A673 (cell line): ENCODE results near the gene TRA2A. TPM values are rescaled to one million over a fixed set of nuclear protein-coding genes. Genes with fewer than 3 reads are reported as not detected.

Experiments used
- BruUV-seq: library from RNA; stranded (reverse); fragments of 400-500 nt; replicated peaks from 2 replicates; lab custom pipeline; 2021; lab: Mats Ljungman, UMichigan
- CTCF ChIA-PET: fragments of 300-600 bp; sonication (Branson Sonifier 250); formaldehyde crosslinking; loops from one replicate; lab custom pipeline; 2022; ENCODE audit warnings: antibody characterized with exemption; lab: Charles Lee
- POLR2A ChIA-PET: fragments of 300-600 bp; sonication (Branson Sonifier 250); formaldehyde crosslinking; loops from one replicate; lab custom pipeline; 2022; ENCODE audit warnings: antibody characterized with exemption; ENCODE audit not compliant: low non-redundant PET; lab: Charles Lee
- DNase-seq: peaks from one replicate; pipeline ENCODE4 v3.0.0-alpha.2; 2015; ENCODE audit warnings: low spot score
- H3K27ac ChIP-seq: fragments of 200-600 bp; sonication (generic); 2 replicates; pipeline ENCODE4 v1.5.1; 2016; ENCODE audit warnings: mixed run types, low read depth, mild to moderate bottlenecking, mixed read lengths, antibody characterized with exemption, low read length; ENCODE audit not compliant: poor library complexity, severe bottlenecking
- H3K27me3 ChIP-seq: fragments of 200-600 bp; sonication (generic); replicated peaks from 2 replicates; pipeline ENCODE4 v1.6.1; 2017; ENCODE audit warnings: mixed run types, low read depth, mild to moderate bottlenecking, mixed read lengths, antibody characterized with exemption, low read length; ENCODE audit not compliant: insufficient read depth, poor library complexity
- H3K36me3 ChIP-seq: fragments of 200-600 bp; sonication (generic); 2 replicates; pipeline ENCODE4 v1.6.1; 2016; ENCODE audit warnings: mixed run types, mild to moderate bottlenecking, mixed read lengths, antibody characterized with exemption, low read length; ENCODE audit not compliant: insufficient read depth, poor library complexity, severe bottlenecking
- H3K4me1 ChIP-seq: fragments of 200-600 bp; sonication (generic); 2 replicates; pipeline ENCODE4 v1.6.1; 2017; ENCODE audit warnings: mixed run types, mild to moderate bottlenecking, mixed read lengths, antibody characterized with exemption, low read length; ENCODE audit not compliant: insufficient read depth, poor library complexity, severe bottlenecking
- H3K4me3 ChIP-seq: fragments of 200-600 bp; sonication (generic); 2 replicates; pipeline ENCODE4 v1.5.1; 2016; ENCODE audit warnings: low read depth, mixed run types, mild to moderate bottlenecking, mixed read lengths, low read length; ENCODE audit not compliant: poor library complexity, severe bottlenecking
- H3K9me3 ChIP-seq: fragments of 200-600 bp; sonication (generic); 2 replicates; pipeline ENCODE4 v1.6.1; 2016; ENCODE audit warnings: mixed run types, low read depth, mild to moderate bottlenecking, mixed read lengths, antibody characterized with exemption, low read length; ENCODE audit not compliant: poor library complexity, severe bottlenecking
- CTCF ChIP-seq: fragments of 300-800, 200-600 bp; sonication (generic); conservative IDR thresholded peaks from 2 replicates; pipeline ENCODE4 v1.5.1; 2017; ENCODE audit warnings: low read depth, mild to moderate bottlenecking, antibody characterized with exemption, low read length, moderate library complexity, mixed read lengths
- EZH2 ChIP-seq: fragments of 200-600 bp; sonication (generic); IDR thresholded peaks from 2 replicates; pipeline ENCODE4 v1.6.1; 2017; ENCODE audit warnings: borderline replicate concordance, low read depth, mild to moderate bottlenecking, mixed read lengths, antibody characterized with exemption, low read length; ENCODE audit not compliant: poor library complexity, severe bottlenecking
- intact Hi-C: fragments of 100-400 bp; cut with micrococcal nuclease; formaldehyde crosslinking; loops from one replicate; pipeline ENCODE4 v1.10.0; 2022; ENCODE audit not compliant: unreplicated experiment
- total RNA-seq: library from RNA; stranded (reverse); gene quantifications from 2 replicates; pipeline ENCODE4 v1.2.3, GENCODE V29; 2021

TRA2A gene
- total RNA-seq, 1 experiment from 2014 or later, result 114 TPM

- Histone ChIP-seq H3K9me3 (no peaks in the 10 kb centered on the region), H3K4me1 (no peaks in the 10 kb centered on the region), H3K4me3 (no peak overlapping the region), H3K27me3 (no peaks in the 10 kb centered on the region), H3K36me3 (no peaks in the 10 kb centered on the region), H3K27ac (no peak overlapping the region)
- BruUV-seq, result no TSS peak
- no peak for DNase-seq
- CTCF ChIA-PET, result interaction anchor here (0.6 kb wide), 1 partner anchor 380 kb away, joined by 4 read pairs; no protein-coding TSS in a partner anchor
- intact Hi-C loops, result no loop called here
- POLR2A ChIA-PET, result no interaction called here
- TF ChIP-seq CTCF, result no peak
- TF ChIP-seq EZH2, result no peak
Observed at GRCh38 chr7:23486002-23486773, 45.6 kb downstream of the TRA2A start.

GRCh38 chr7:23482686-23483085 lies 49.1 kb downstream of the TRA2A start:
- Histone ChIP-seq H3K9me3 (no peaks in the 10 kb centered on the region), H3K4me3 (no peak overlapping the region), H3K27me3 (peaks cover 18% of the 10 kb centered on the region), H3K4me1 (no peaks in the 10 kb centered on the region), H3K27ac (no peak overlapping the region), H3K36me3 (no peaks in the 10 kb centered on the region)
- intact Hi-C loops, result no loop called here
- TF ChIP-seq EZH2 (no peak), CTCF (no peak)
- no peak for DNase-seq
- ChIA-PET POLR2A (interaction anchor here (0.7 kb wide), 1 partner anchor 46 kb away, joined by 4 read pairs; no protein-coding TSS in a partner anchor), CTCF (no interaction called here)
- BruUV-seq, result no TSS peak

GRCh38 chr7:23477962-23478866 lies 53.6 kb downstream of the TRA2A start:
- H3K4me3 ChIP-seq, result no peak overlapping the region
- no peaks in the 10 kb centered on the region for H3K4me1 ChIP-seq
- no peaks in the 10 kb centered on the region for H3K9me3 ChIP-seq
- DNase-seq, result no peak
- peaks cover 44% of the 10 kb centered on the region for H3K27me3 ChIP-seq
- no TSS peak for BruUV-seq
- H3K36me3 ChIP-seq, result no peaks in the 10 kb centered on the region
- no peak overlapping the region for H3K27ac ChIP-seq
- TF ChIP-seq EZH2 (no peak), CTCF (no peak)
- intact Hi-C loops, result no loop called here
- CTCF ChIA-PET, result no interaction called here
- POLR2A ChIA-PET, result no interaction called here
